Ovary (tissue), 9 donors: Measurements from ENCODE around the gene NCEH1. TPM values are rescaled to one million over a fixed set of nuclear protein-coding genes. Genes with fewer than 3 reads are reported as not detected.

ENCODE experiments used
- DNase-seq, 5 donors: peaks; one replicate each; pipeline ENCODE4 v3.0.0-alpha.2; 2019 to 2020
- H3K27ac ChIP-seq, 2 donors: fragments of 200-600 bp; one replicate each; pipeline versions ENCODE4 v1.5.1 to v1.8.0; 2019 to 2022
- H3K27me3 ChIP-seq: fragments of 200-600 bp; one replicate; pipeline ENCODE4 v1.8.0; 2022
- H3K36me3 ChIP-seq: fragments of 200-600 bp; sonication (generic); one replicate; pipeline ENCODE4 v1.5.1; 2019
- H3K4me1 ChIP-seq: one replicate; pipeline ENCODE4 v1.8.1; 2013; ENCODE audit warnings: mild to moderate bottlenecking, moderate library complexity; ENCODE audit not compliant: insufficient read depth
- H3K4me3 ChIP-seq: fragments of 200-600 bp; sonication (generic); one replicate; pipeline ENCODE4 v1.5.1; 2017
- H3K9me3 ChIP-seq, 2 donors: fragments of 200-600 bp in 1 of 2; sonication (generic) in 1 of 2; one replicate each; pipeline versions ENCODE4 v1.5.1 to v1.8.1; 2013 to 2019; ENCODE audit warnings: mild to moderate bottlenecking in 1 of 2, moderate library complexity in 1 of 2
- EP300 ChIP-seq: sonication (generic); formaldehyde crosslinking; IDR thresholded peaks from one replicate; pipeline ENCODE4 v1.6.1; 2017; ENCODE audit warnings: antibody characterized with exemption
- POLR2A ChIP-seq: fragments of 450-650 bp; IDR thresholded peaks from one replicate; pipeline ENCODE4 v1.6.1; 2017; ENCODE audit warnings: antibody characterized with exemption, mild to moderate bottlenecking, moderate library complexity
- WGBS, 3 donors: extraction: QIAGEN DNeasy Blood & Tissue Kit in 1 of 3; methylation state at CpG; one replicate each; pipeline versions ENCODE4 v1.1.5 to v1.1.7; 2013 to 2017; 5-methylcytosine and 5-hydroxymethylcytosine counted together
- intact Hi-C, 4 donors: fragments of 100-400 bp; cut with DNase I; formaldehyde crosslinking; loops; one replicate each; pipeline versions ENCODE4 v1.11.0 to v1.15.1; 2022 to 2023
- polyA plus RNA-seq, 2 donors: library from polyadenylated mRNA; stranded (reverse); fragments of 200-250 nt in 1 of 2; fragments of 350-450 nt in 1 of 2; fragmentation: Illumina TruSeq in 1 of 2; extraction: RNeasy Lipid Tissue Mini Kit (QIAGEN cat#74804) in 1 of 2; gene quantifications; one replicate each; pipeline ENCODE4 v1.2.3, GENCODE V29; 2013 to 2014
- total RNA-seq, 7 donors: library from RNA; depleted of rRNA in 2 of 7; stranded (reverse); fragments of >200 nt in 2 of 7; fragmentation: NEBNext Ultra II Directional in 3 of 7; extraction: Animal tissue kit (Norgen Biotek cat#: 25700) in 3 of 7; gene quantifications; one replicate each; pipeline versions ENCODE4 v1.1.0 to v1.2.4, GENCODE V29; 2016 to 2023
- TF ChIP-seq, protein P1 (sequence below), 3 donors: fragments of 450-650 bp in 2 of 3; fragments of 200-600 bp in 1 of 3; IDR thresholded peaks; one replicate each; pipeline versions ENCODE4 v1.5.1 to v1.8.0; 2016 to 2022; ENCODE audit warnings: antibody characterized with exemption in 3 of 3, mild to moderate bottlenecking in 1 of 3
- donor health status: DM: no; HTN: no; CAD: no; lungs with moderate emphysema.
- donor health status: DM: no; HTN: no; CAD: no.
- donor health status: Bipolar disorder and iron deficiency.
- donor health status: DM: yes; HTN: yes; CAD: no.
- donor health status: DM: no; HTN: no; CAD: no.
- donor health status: DM: yes; HTN: yes; CAD: no.

NCEH1 gene
- total and polyA plus RNA-seq, 9 donors: 1.4 to 15.8 (median 4.5) TPM

DNA sequence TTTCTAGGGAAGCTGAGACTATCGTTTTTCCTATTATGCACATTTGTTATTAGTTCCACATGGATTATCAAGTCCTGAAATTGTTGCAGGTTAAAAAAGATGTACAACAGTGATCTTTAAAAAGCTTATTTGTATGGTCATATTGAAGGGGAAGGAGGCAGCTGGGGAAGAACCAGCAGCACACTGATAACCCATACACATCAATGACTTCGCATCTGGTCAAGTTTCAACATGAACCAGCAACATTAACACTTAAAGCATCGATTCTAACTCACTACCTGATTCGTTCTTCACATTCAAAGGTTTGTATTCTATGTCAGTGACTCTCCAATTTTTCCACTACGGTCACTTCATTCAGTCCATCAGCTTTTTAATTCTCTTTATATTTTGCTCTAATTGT lies 56.4 kb downstream of the NCEH1 start:
- Histone ChIP-seq H3K4me1 (peaks cover 1% of the 10 kb centered on the region), H3K27ac (no peak overlapping the region), H3K27me3 (no peaks in the 10 kb centered on the region), H3K4me3 (no peak overlapping the region), H3K9me3 (no peaks in the 10 kb centered on the region), H3K36me3 (no peaks in the 10 kb centered on the region)
- intact Hi-C loops: no loop called here
- TF ChIP-seq EP300 (no peak), POLR2A (no peak)
- TF ChIP-seq, protein P1, sequence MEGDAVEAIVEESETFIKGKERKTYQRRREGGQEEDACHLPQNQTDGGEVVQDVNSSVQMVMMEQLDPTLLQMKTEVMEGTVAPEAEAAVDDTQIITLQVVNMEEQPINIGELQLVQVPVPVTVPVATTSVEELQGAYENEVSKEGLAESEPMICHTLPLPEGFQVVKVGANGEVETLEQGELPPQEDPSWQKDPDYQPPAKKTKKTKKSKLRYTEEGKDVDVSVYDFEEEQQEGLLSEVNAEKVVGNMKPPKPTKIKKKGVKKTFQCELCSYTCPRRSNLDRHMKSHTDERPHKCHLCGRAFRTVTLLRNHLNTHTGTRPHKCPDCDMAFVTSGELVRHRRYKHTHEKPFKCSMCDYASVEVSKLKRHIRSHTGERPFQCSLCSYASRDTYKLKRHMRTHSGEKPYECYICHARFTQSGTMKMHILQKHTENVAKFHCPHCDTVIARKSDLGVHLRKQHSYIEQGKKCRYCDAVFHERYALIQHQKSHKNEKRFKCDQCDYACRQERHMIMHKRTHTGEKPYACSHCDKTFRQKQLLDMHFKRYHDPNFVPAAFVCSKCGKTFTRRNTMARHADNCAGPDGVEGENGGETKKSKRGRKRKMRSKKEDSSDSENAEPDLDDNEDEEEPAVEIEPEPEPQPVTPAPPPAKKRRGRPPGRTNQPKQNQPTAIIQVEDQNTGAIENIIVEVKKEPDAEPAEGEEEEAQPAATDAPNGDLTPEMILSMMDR (IDR thresholded peaks at IDR 0.05): no peak
- DNase-seq: no peak
- WGBS, 3 donors: 80 to 93% (median 92%) methylated on average over 5 of the region's 5 CpGs

DNA sequence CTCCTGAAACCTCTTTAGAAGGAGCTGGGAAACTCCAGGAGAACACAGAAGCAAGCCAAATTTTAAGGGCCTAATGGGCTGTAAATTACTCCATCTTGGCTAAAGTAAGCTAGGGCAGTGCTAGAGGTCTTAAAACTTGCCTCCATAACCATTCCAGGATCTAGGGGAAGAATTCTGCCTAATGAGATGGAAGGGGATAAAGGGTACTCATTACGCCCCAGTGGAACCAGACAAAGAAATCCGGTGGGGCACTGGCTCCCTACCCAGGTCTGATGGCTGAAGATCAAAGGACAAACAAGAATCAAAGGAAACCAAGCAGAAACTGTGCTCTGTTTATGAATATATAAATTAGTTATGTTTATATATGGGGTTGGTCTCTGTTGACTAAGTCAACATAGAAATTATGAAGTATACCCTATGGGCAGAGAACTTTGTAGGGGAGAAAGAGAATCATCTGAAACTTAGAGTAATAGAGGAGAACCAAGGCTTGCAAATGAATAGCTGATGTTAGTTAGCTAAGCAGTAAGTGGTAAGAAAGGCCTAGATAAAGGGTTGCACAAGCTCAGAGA lies 57.8 kb downstream of the NCEH1 start:
- Histone ChIP-seq H3K9me3 (no peaks in the 10 kb centered on the region), H3K27ac (no peak overlapping the region), H3K27me3 (no peaks in the 10 kb centered on the region), H3K36me3 (no peaks in the 10 kb centered on the region), H3K4me3 (no peak overlapping the region), H3K4me1 (no peaks in the 10 kb centered on the region)
- intact Hi-C loops: no loop called here
- TF ChIP-seq EP300 (no peak), POLR2A (no peak)
- TF ChIP-seq, protein P1 (IDR thresholded peaks at IDR 0.05): no peak
- DNase-seq: no peak
- whole genome bisulfite sequencing, 3 donors: 90 to 93% (median 92%) methylated on average over 2 of the region's 2 CpGs

DNA sequence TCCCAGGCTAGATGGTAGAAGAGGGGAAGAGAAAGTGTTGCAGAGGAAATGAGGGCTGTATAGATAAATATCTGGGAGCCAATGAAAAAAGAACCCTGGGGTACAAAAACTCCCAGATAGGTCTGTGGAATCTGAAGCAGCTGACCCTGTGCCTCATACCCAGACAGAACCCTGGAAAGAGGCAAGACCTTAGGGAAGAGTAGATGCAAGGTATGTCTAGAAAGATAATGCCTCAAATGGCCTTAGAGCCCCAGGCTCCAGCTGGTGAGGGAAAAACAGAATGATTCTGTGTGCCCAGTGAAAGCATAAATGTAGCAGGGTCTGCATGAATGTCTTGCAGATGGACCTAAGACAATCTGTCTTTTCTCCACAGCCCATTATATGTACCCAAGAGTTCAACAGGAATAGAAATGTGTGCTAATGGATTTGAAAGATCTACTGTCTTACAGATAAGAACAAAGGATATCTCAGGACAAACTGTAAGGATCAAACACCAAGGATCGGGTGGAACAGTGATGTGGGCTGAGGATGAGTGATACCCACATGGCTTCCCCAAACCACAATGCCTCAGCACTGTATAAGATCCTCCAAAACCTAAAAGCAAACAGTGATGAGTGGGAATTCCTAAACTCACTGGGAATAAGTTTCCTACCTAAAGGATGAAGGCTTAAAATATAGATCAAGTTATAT lies 58.8 kb downstream of the NCEH1 start:
- peaks cover 1% of the 10 kb centered on the region for H3K4me1 ChIP-seq
- H3K27me3 ChIP-seq: no peaks in the 10 kb centered on the region
- no peak for DNase-seq
- H3K4me3 ChIP-seq: no peak overlapping the region
- no peak overlapping the region for H3K27ac ChIP-seq
- no peak for TF ChIP-seq POLR2A
- no peak for TF ChIP-seq EP300
- TF ChIP-seq, protein P1 (IDR thresholded peaks at IDR 0.05): no peak
- H3K36me3 ChIP-seq: no peaks in the 10 kb centered on the region
- no peaks in the 10 kb centered on the region for H3K9me3 ChIP-seq
- 0 to 36% (median 0%) methylated on average over 1 of the region's 1 CpG for WGBS, 3 donors
- intact Hi-C loops: no loop called here

DNA sequence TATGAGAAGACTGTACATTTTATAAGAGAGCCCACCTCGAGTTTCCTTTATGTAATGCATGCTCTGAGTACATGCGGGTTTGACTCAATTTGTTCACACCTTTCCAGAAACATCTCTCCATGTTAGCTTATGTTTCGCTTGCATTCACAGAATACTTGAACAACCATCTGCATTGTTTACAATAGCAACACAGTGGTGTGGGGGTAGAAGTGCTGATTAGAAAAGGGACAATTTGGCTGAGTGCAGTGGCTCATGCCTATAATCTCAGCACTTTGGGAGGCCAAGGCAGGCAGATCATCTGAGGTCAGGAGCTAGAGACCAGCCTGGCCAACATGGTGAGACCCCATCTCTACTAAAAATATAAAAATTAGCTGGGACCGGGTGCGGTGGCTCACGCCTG lies 60.9 kb downstream of the NCEH1 start:
- intact Hi-C loops: no loop called here
- Histone ChIP-seq H3K27ac (no peak overlapping the region), H3K4me3 (no peak overlapping the region), H3K4me1 (peaks cover 1% of the 10 kb centered on the region), H3K9me3 (no peaks in the 10 kb centered on the region), H3K36me3 (no peaks in the 10 kb centered on the region), H3K27me3 (no peaks in the 10 kb centered on the region)
- WGBS, 3 donors: 93 to 97% (median 96%) methylated on average over 6 of the region's 6 CpGs
- DNase-seq: no peak
- TF ChIP-seq, protein P1 (IDR thresholded peaks at IDR 0.05): no peak
- TF ChIP-seq POLR2A (no peak), EP300 (no peak)
